NOMO-1 (cell line): Measurements from ENCODE around the gene AMDHD1.
"Not testable (repeated sequence)": the region's sequence is repeated elsewhere in the genome, so short reads cannot be mapped to it uniquely, and the experiment has no call there.

Source experiments
- DNase-seq, 2 experiments: peaks; one replicate each; lab custom pipeline; 2025; ENCODE audit not compliant: unreplicated experiment in 2 of 2; lab: John Stamatoyannopoulos, UW

Gene AMDHD1

GRCh38 chr12:95962222-95962621 lies 19.1 kb downstream of the AMDHD1 start:
- DNase-seq, result no peak

GRCh38 chr12:95963096-95963495 lies 20.0 kb downstream of the AMDHD1 start:
- DNase-seq, result peak; percentile 28 to 67

GRCh38 chr12:95966287-95966870 lies 23.2 kb downstream of the AMDHD1 start:
- DNase-seq, result no peak

- DNase-seq, result no peak
These were observed 24.2 kb downstream of the AMDHD1 start for GRCh38 chr12:95967301-95967700.

- DNase-seq, result not testable (repeated sequence)
These were observed 26.0 kb downstream of the AMDHD1 start for GRCh38 chr12:95969116-95969515.

GRCh38 chr12:95970905-95971304 lies 27.8 kb downstream of the AMDHD1 start:
- no peak for DNase-seq

GRCh38 chr12:95972832-95973456 lies 29.8 kb downstream of the AMDHD1 start:
- peak; percentile 46 to 56 for DNase-seq

- DNase-seq, result no peak
These were observed 31.2 kb downstream of the AMDHD1 start for GRCh38 chr12:95974358-95974757.

GRCh38 chr12:95975491-95975890 lies 32.4 kb downstream of the AMDHD1 start:
- no peak for DNase-seq

- DNase-seq, result no peak
These were observed 33.3 kb downstream of the AMDHD1 start for GRCh38 chr12:95976416-95976832.

- no peak for DNase-seq
These were observed 34.7 kb downstream of the AMDHD1 start for GRCh38 chr12:95977764-95978305.

- DNase-seq, result no peak
These were observed 35.2 kb downstream of the AMDHD1 start for GRCh38 chr12:95978351-95978750.

- no peak for DNase-seq
These were observed 35.6 kb downstream of the AMDHD1 start for GRCh38 chr12:95978774-95979173.

- no peak for DNase-seq
These were observed 37.3 kb downstream of the AMDHD1 start for GRCh38 chr12:95980437-95980836.

- DNase-seq, result no peak
These were observed 39.5 kb downstream of the AMDHD1 start for GRCh38 chr12:95982602-95983001.

GRCh38 chr12:95984682-95985081 lies 41.6 kb downstream of the AMDHD1 start:
- DNase-seq, result no peak

GRCh38 chr12:95986635-95987570 lies 43.8 kb downstream of the AMDHD1 start:
- DNase-seq, result no peak

GRCh38 chr12:95988506-95989275 lies 45.6 kb downstream of the AMDHD1 start:
- DNase-seq, result no peak

- no peak for DNase-seq
These were observed 46.5 kb downstream of the AMDHD1 start for GRCh38 chr12:95989504-95990123.

GRCh38 chr12:95990136-95990535 lies 47.0 kb downstream of the AMDHD1 start:
- no peak for DNase-seq
